CD14-positive monocyte (primary cell): ENCODE data around the gene APEX1. TPM values are rescaled to one million over a fixed set of nuclear protein-coding genes. Genes with fewer than 3 reads are reported as not detected.
"Not testable (repeated sequence)": the region's sequence is repeated elsewhere in the genome, so short reads cannot be mapped to it uniquely, and the experiment has no call there.

Experiments
- DNase-seq, 3 donors: peaks; one replicate each; pipeline ENCODE4 v3.0.0-alpha.2; 2011 to 2022
- H2AFZ ChIP-seq: 2 replicates; pipeline ENCODE4 v1.6.0; 2012; ENCODE audit warnings: mild to moderate bottlenecking, low read depth, low read length, inconsistent platforms; ENCODE audit not compliant: insufficient read depth, poor library complexity, severe bottlenecking
- H3K27ac ChIP-seq, 2 donors: 1 replicate in 1 of 2; 2 replicates in 1 of 2; pipeline ENCODE4 v1.5.1; 2012 to 2013; ENCODE audit warnings: low read length in 2 of 2, control low read depth in 1 of 2, inconsistent platforms in 1 of 2, low read depth in 1 of 2, mild to moderate bottlenecking in 1 of 2
- H3K27me3 ChIP-seq, 2 donors: one replicate each; pipeline versions ENCODE4 v1.6.0 to v1.6.1; 2011 to 2013; ENCODE audit warnings: low read length in 2 of 2; ENCODE audit not compliant: control insufficient read depth in 2 of 2, insufficient read depth in 2 of 2
- H3K36me3 ChIP-seq, 2 donors: replicated peaks in 1 of 2; 1 replicate in 1 of 2; 2 replicates in 1 of 2; pipeline versions ENCODE4 v1.5.1 to v1.6.1; 2012 to 2013; ENCODE audit warnings: low read length in 2 of 2, control low read depth in 1 of 2, inconsistent platforms in 1 of 2, mild to moderate bottlenecking in 1 of 2; ENCODE audit not compliant: insufficient read depth in 2 of 2, control insufficient read depth in 1 of 2
- H3K4me1 ChIP-seq, 2 donors: 1 replicate in 1 of 2; 2 replicates in 1 of 2; pipeline versions ENCODE4 v1.5.1 to v1.6.1; 2012 to 2013; ENCODE audit warnings: low read length in 2 of 2, control low read depth in 1 of 2, inconsistent platforms in 1 of 2, mild to moderate bottlenecking in 1 of 2, moderate library complexity in 1 of 2; ENCODE audit not compliant: insufficient read depth in 2 of 2, control insufficient read depth in 1 of 2
- H3K4me2 ChIP-seq: replicated peaks from 2 replicates; pipeline ENCODE3; 2012; ENCODE audit warnings: low read length, moderate library complexity, mild to moderate bottlenecking; ENCODE audit not compliant: poor library complexity, severe bottlenecking; ENCODE audit errors: extremely low read depth
- H3K4me3 ChIP-seq, 3 experiments: fragments of 200-600 bp in 1 of 3; sonication (generic) in 1 of 3; replicated peaks in 1 of 3; 1 replicate in 2 of 3; 2 replicates in 1 of 3; pipeline ENCODE4 v1.5.1; 2011 to 2013; ENCODE audit warnings: low read length in 3 of 3, mild to moderate bottlenecking in 3 of 3, control low read depth in 2 of 3, low read depth in 2 of 3, inconsistent platforms in 1 of 3, moderate library complexity in 1 of 3
- H3K79me2 ChIP-seq: 2 replicates; pipeline ENCODE4 v1.6.0; 2012; ENCODE audit warnings: mild to moderate bottlenecking, control low read depth, inconsistent platforms, low read length, moderate library complexity; ENCODE audit not compliant: insufficient read depth
- H3K9ac ChIP-seq: 2 replicates; pipeline ENCODE4 v1.6.0; 2017; ENCODE audit warnings: low read length, mild to moderate bottlenecking; ENCODE audit not compliant: insufficient read depth, poor library complexity, severe bottlenecking
- H3K9me3 ChIP-seq, 2 donors: replicated peaks in 1 of 2; 1 replicate in 1 of 2; 2 replicates in 1 of 2; pipeline versions ENCODE4 v1.5.1 to v1.6.1; 2012 to 2013; ENCODE audit warnings: low read length in 2 of 2, control low read depth in 1 of 2; ENCODE audit not compliant: control insufficient read depth in 1 of 2, insufficient read depth in 1 of 2
- H4K20me1 ChIP-seq: 2 replicates; pipeline ENCODE4 v1.6.0; 2012; ENCODE audit warnings: mild to moderate bottlenecking, low read length, control low read depth, moderate library complexity; ENCODE audit not compliant: insufficient read depth
- H3K27ac Mint-ChIP-seq, 7 donors: one replicate each; pipeline ENCODE4 v1.8.0; 2020; ENCODE audit warnings: mild to moderate bottlenecking in 7 of 7, mixed read lengths in 7 of 7, moderate library complexity in 6 of 7, inconsistent platforms in 2 of 7
- H3K27me3 Mint-ChIP-seq, 3 donors: one replicate each; pipeline ENCODE4 v1.8.0; 2021 to 2022; ENCODE audit warnings: low read depth in 3 of 3, mild to moderate bottlenecking in 3 of 3, mixed read lengths in 3 of 3, moderate library complexity in 3 of 3, inconsistent platforms in 1 of 3
- H3K36me3 Mint-ChIP-seq, 2 donors: one replicate each; pipeline ENCODE4 v1.8.0; 2020; ENCODE audit warnings: mixed read lengths in 2 of 2, inconsistent platforms in 1 of 2, mild to moderate bottlenecking in 1 of 2
- H3K4me1 Mint-ChIP-seq: one replicate; pipeline ENCODE4 v1.8.0; 2020; ENCODE audit warnings: mild to moderate bottlenecking, mixed read lengths
- H3K4me3 Mint-ChIP-seq, 2 donors: one replicate each; pipeline ENCODE4 v1.8.0; 2020; ENCODE audit warnings: mild to moderate bottlenecking in 2 of 2, mixed read lengths in 2 of 2, moderate library complexity in 1 of 2
- H3K9me3 Mint-ChIP-seq, 7 donors: one replicate each; pipeline ENCODE4 v1.8.0; 2020 to 2022; ENCODE audit warnings: mixed read lengths in 7 of 7, mild to moderate bottlenecking in 6 of 7, moderate library complexity in 6 of 7, inconsistent platforms in 2 of 7
- WGBS: methylation state at CpG from one replicate; pipeline ENCODE4 v1.1.5; 2013; ENCODE audit warnings: missing lambda C conversion rate; ENCODE audit not compliant: insufficient coverage; 5-methylcytosine and 5-hydroxymethylcytosine counted together
- intact Hi-C, 2 donors: fragments of 100-400 bp; cut with micrococcal nuclease; formaldehyde crosslinking; loops; one replicate each; pipeline versions ENCODE4 v1.15.0 to v1.15.1; 2023
- polyA plus RNA-seq, 3 donors: library from polyadenylated mRNA; depleted of rRNA in 1 of 3; unstranded in 2 of 3; stranded (reverse) in 1 of 3; fragments of 300-500 nt in 2 of 3; fragments of >200 nt in 1 of 3; fragmentation: Illumina TruSeq in 2 of 3; gene quantifications; 1 replicate in 2 of 3; 2 replicates in 1 of 3; pipeline ENCODE4 v1.2.3, GENCODE V29; 2012 to 2021
- small RNA-seq: library from RNA; depleted of rRNA; stranded (forward); fragments of <200 nt; gene quantifications from one replicate; pipeline ENCODE3, GENCODE V24; 2012; ENCODE audit warnings: low read depth; ENCODE audit not compliant: insufficient read length

APEX1 gene
- polyA plus RNA-seq, 3 donors, result 69.7 to 208 (median 85.4) TPM

- H3K9ac ChIP-seq, H3K4me3 ChIP-seq, H3K9me3 Mint-ChIP-seq, H3K4me2 ChIP-seq, H3K27ac Mint-ChIP-seq, H3K4me3 Mint-ChIP-seq, H4K20me1 ChIP-seq, H2AFZ ChIP-seq, H3K79me2 ChIP-seq, H3K27me3 ChIP-seq, H3K36me3 Mint-ChIP-seq, H3K36me3 ChIP-seq, DNase-seq, H3K9me3 ChIP-seq, H3K27ac ChIP-seq, intact Hi-C loops, H3K4me1 ChIP-seq, H3K27me3 Mint-ChIP-seq: not testable (repeated sequence)
- WGBS, result no CpG with 5 or more reads among the region's 30 CpGs
- peaks cover 12% of the 10 kb centered on the region for H3K4me1 Mint-ChIP-seq
Observed at GRCh38 chr14:20506752-20507151, 51.7 kb downstream of the APEX1 start.

Small RNAs within 50 kb of the gene (small RNA-seq; reads per million reads assigned to genes)
- 9.7 reads per million, percentile 74 among the genes with 10 or more reads in this experiment for gene RNA5SP382

Other genes starting within 250 kb of the APEX1 start
- gene OR11H6, start 231.5 kb upstream of the APEX1 start, polyA plus RNA-seq, result not detected
- gene OR11H7, start 226.2 kb upstream of the APEX1 start, polyA plus RNA-seq, result not detected
- not detected for gene OR11H4, start 215.9 kb upstream of the APEX1 start, polyA plus RNA-seq
- 10 to 100 TPM in 2 of 3 donors, 1 to 10 TPM in 1; 6.2 to 18.4 (median 17.3) TPM for gene TTC5, start 149.3 kb upstream of the APEX1 start, polyA plus RNA-seq
- gene CCNB1IP1, start 121.9 kb upstream of the APEX1 start, polyA plus RNA-seq, result 1 to 10 TPM; 3.5 to 8.6 (median 5.4) TPM
- gene PARP2, start 111.6 kb upstream of the APEX1 start, polyA plus RNA-seq, result 1 to 10 TPM; 1.8 to 7.3 (median 3.9) TPM
- gene TEP1, start 41.7 kb upstream of the APEX1 start, polyA plus RNA-seq, result 10 to 100 TPM in 1 of 3 donors, 1 to 10 TPM in 2; 2.3 to 78.9 (median 7.1) TPM
- under 1 TPM in 1 of 3 donors, not detected in 2; 0.04 TPM for gene KLHL33, start 19.1 kb upstream of the APEX1 start, polyA plus RNA-seq
- 100 to 1,000 TPM in 1 of 3 donors, 10 to 100 TPM in 2; 34.7 to 112 (median 40.0) TPM for gene OSGEP, start 414 bp upstream of the APEX1 start, polyA plus RNA-seq
- 100 to 1,000 TPM in 1 of 3 donors, 10 to 100 TPM in 2; 19.4 to 106 (median 21.2) TPM for gene PIP4P1, start 6.2 kb downstream of the APEX1 start, polyA plus RNA-seq
- 100 to 1,000 TPM in 1 of 3 donors, 10 to 100 TPM in 2; 63.2 to 112 (median 67.5) TPM for gene PNP, start 14.2 kb downstream of the APEX1 start, polyA plus RNA-seq
- gene RNASE10, start 50.3 kb downstream of the APEX1 start, polyA plus RNA-seq, result not detected
- not detected for gene RNASE9, start 105.8 kb downstream of the APEX1 start, polyA plus RNA-seq
- not detected for gene RNASE11, start 132.8 kb downstream of the APEX1 start, polyA plus RNA-seq
- gene RNASE12, start 136.2 kb downstream of the APEX1 start, polyA plus RNA-seq, result not detected
- gene OR6S1, start 186.5 kb downstream of the APEX1 start, polyA plus RNA-seq, result not detected
- 10 to 100 TPM; 18.5 to 85.8 (median 49.1) TPM for gene RNASE4, start 229.3 kb downstream of the APEX1 start, polyA plus RNA-seq
- 10 to 100 TPM in 2 of 3 donors, 1 to 10 TPM in 1; 9.8 to 55.7 (median 31.4) TPM for gene ANG, start 233.5 kb downstream of the APEX1 start, polyA plus RNA-seq